NCI-H2171 treated with DMSO at 0.1 percent for 48 hours (cell line): ENCODE measurements around the gene METTL9.
"Not testable (repeated sequence)": the region's sequence is repeated elsewhere in the genome, so short reads cannot be mapped to it uniquely, and the experiment has no call there.

ENCODE experiments used
- DNase-seq: peaks from one replicate; lab custom pipeline; 2025; lab: John Stamatoyannopoulos, UW

The METTL9 gene

DNA sequence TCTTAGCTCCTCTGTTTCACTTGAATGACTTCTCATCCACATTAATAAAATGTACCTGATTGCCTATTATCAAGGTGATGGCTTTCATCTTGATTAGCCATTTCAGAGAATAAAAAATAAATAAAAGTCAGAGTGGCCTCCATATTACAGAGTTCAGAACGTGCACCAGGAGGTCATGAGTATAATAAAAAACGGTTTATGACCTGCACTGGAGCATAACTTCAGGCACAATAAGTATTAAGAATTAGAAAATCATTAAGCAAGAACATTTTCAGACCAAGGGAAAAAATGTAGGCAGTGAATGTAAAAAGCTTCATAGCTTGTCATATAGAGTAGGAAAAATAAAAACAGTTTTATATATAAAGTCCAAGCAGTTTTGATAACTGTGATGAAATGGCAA lies 11.4 kb downstream of the METTL9 start:
- no peak for DNase-seq

GRCh38 chr16:21611198-21611555 lies 11.8 kb downstream of the METTL9 start:
- no peak for DNase-seq

DNA sequence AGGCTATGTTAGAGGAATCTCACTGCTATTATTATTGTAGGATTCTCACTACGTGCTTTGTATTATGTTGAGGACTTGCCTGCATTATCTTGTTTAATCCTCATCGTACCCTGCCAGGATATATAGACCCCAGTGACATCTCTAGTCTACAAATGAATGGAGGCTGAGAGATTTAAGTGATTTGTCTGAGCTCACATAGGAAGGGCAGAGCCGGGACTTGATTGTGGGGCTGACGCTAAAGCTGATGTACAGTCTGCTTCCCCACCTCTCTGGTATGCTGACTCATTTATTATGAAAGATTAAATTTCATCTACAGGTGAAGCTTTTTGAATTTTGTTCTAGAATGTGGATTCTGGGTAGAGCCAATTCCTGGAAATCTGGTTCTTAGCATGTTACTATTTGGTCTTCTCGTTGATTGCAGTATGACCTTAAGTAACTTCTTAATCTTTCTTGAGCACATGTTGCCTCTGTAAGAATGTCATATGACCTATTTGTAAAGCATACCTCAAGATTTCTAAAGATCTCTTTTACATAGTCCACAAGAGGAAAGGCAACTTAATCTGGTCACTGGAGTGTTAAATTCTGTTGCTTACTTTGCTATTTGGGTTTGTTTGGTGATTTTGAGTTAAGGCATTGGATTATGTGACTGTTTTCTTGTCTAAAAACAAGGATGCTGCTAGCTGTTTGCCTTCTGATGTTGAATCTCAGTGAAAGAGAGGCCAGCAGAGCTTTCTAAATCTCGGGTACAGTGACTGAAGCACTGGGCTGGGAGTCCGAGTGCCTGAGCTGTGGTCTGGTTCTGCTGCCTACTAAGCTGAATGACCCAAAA lies 12.4 kb downstream of the METTL9 start:
- no peak for DNase-seq

DNA sequence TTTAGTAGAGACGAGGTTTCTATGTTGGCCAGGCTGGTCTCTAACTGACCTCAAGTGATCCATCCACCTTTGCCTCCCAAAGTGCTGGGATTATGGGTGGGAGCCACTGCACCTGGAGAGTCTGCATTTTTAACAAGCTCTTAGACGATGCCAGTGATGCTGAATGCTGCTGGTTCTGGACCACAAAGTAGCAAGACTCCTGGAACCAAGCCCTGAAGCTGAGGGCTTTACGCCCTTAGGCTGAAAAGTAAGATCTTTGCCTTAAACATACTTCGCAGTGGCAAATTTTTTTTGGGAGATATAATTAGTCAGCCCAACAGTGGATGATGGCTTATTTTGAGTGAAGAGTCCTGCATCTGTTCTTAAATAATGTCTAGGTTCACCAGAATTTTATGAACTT lies 14.0 kb downstream of the METTL9 start:
- DNase-seq, result no peak

- DNase-seq, result no peak
Measured at GRCh38 chr16:21613781-21614180, 14.4 kb downstream of the METTL9 start.

DNA sequence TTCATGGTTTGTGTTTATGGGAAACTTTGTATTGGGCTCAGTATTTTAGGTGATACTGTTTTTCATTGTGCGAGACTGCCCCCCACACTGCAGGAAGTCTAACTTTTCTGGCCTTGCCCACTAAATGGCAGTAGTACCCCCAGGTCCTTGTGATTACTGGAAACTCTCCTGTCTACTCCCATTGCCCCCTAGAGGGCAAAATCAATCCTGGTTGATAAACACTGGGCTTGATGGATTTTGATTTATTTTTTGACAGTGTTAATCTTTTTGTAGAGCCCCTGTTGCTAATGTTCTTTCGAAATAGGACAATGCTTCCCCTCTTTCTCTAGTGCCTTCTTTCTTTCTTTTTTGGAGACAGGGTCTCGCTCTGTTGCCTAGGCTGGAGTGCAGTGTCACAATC lies 15.5 kb downstream of the METTL9 start:
- DNase-seq, result no peak

- DNase-seq, result no peak
Measured at GRCh38 chr16:21617607-21618006, 18.2 kb downstream of the METTL9 start.

DNA sequence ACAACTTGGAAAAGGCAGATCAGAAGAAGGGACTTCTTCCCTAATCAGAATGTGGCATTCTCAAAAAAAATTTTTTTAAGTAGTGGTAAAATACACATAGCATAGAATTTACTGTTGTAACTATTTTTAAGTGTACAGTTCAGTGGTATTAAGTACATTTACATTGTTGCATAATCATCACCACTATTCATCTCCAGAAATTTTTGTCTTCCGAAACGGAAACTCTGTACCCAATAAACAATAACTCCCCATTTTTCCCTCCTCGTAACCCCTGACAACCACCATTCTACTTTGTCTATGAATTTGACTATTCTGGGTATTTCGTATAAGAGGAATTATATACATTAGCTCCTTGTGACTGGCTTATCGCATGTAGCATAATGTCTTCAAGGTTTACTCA lies 18.9 kb downstream of the METTL9 start:
- DNase-seq, result no peak

DNA sequence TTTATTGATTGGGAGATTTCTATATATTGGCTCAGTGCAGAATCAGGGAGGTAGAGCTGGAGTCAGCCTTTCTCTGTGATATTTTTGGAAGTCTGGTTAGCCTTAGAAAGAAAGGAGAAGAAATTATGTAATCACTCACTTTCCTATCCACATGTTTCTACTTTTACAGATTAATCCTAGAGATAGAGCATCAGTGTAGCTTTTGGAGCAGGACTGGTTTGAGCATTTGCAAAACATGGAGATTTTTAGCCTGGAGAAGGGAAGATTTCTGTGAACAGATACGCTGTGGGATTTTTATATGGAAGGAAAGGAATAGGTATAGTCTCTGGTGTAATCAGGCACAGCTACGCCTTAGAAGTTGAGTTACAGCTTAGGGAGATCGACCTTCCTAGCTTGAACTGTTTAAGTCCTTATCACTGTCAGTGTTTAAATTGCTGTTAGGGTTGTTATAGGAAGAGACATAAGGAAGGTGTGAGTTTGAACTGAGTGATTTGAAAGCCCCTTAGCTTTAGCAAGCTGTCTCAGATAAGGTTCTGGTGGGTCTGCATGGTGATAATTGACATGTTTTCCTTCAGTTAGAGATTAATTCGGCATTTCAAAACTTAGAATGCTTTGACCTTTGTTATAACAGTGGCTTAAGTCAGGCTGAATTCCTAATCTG lies 20.5 kb downstream of the METTL9 start:
- DNase-seq, result no peak

GRCh38 chr16:21620592-21620991 lies 21.2 kb downstream of the METTL9 start:
- DNase-seq, result no peak

- no peak for DNase-seq
Measured at GRCh38 chr16:21622545-21622944, 23.2 kb downstream of the METTL9 start.

GRCh38 chr16:21625026-21625425 lies 25.6 kb downstream of the METTL9 start:
- no peak for DNase-seq

- no peak for DNase-seq
Measured at GRCh38 chr16:21626659-21627277, 27.4 kb downstream of the METTL9 start.

DNA sequence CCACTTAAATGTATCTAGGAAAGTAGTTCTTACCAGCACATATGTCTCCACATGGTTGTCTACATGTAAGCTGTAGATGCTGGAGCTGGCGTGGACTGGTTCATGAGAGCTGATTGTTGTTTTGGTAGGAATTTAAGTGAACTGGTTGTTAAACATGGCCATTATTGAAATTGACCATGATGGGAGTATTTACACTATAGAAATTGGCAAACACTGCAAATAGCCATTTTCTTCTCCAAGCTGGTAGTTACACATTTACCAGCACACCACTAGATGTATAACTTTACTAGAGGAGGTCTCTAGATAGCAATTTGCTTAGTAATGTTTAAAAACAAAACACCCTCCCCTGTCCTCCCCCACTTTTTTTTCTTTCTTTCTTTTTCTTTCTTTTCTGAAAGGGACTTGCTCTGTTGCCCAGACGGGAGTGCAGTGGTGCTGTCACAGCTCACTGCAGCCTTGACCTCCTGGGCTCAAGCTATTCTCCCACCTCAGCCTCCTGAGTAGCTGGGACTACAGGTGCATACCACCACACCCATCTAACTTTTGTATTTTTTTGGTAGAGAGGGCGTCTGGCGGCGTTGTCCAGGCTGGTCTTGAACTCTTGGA lies 28.8 kb downstream of the METTL9 start:
- DNase-seq, result no peak

DNA sequence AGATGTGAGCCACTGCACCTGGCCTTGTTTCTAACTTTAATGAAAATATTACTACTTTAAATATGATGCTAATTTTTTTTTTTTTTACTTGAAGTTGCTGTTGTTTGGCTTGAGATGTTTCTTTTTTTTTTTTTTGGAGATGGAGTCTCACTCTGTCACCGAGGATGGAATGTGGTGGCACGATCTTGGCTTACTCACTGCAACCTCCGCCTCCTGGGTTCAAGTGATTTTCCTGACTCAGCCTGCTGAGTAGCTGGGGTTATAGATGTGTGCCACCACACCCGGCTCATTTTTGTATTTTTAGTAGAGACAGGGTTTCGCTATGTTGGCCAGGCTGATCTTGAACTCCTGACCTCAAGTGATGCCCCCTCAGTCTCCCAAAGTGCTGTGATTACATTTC lies 29.4 kb downstream of the METTL9 start:
- no peak for DNase-seq

GRCh38 chr16:21629616-21630539 lies 30.5 kb downstream of the METTL9 start:
- not testable (repeated sequence) for DNase-seq

- DNase-seq, result not testable (repeated sequence)
Measured at GRCh38 chr16:21630866-21631265, 31.5 kb downstream of the METTL9 start.

GRCh38 chr16:21631376-21631775 lies 32.0 kb downstream of the METTL9 start:
- DNase-seq, result not testable (repeated sequence)

- DNase-seq, result not testable (repeated sequence)
Measured at GRCh38 chr16:21631951-21632575, 32.7 kb downstream of the METTL9 start.

DNA sequence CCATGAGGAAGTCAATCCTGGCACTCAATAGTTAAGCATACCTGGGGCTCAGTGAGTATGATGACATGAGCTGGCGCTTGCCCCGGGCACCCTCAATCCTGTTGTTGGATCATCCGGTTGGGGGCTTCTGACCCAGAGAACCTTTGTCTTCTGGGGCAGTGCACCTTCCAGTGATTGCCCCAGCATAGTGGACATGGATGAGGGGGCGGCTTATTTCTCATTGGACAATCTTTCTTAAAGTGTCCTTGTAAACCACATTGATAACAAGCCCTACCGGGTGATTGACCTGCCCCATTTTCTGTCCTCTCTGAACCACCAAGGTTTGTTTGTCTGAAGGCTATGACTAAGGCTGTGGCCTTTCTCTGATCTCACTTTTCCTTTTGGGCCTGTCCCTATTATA lies 34.8 kb downstream of the METTL9 start:
- no peak for DNase-seq

DNA sequence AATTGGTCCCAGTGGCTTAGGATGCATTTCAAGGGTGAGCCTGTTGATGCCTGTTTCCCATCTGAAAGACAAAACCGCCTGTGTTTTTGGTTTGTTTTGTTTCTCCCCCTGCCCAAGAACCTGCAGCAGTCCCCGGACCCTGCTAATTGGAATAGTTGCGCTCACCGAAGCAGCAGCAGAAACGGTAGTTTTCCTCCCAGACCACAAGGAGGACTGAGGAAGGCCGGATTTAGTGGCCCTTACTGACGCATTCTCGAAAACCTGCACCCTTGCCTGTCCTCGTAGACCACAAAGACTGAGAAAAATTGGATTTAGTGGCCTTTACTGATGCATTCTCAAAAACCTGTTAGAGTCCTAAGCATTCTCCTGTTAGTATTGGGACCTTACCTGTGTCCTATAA lies 36.3 kb downstream of the METTL9 start:
- not testable (repeated sequence) for DNase-seq
